Fibroblast of skin of right biceps (primary cell): Measurements from ENCODE around the gene EGLN2.
A peak's percentile ranks its signal among the peaks of the same experiment; 100 is the strongest.
"Not testable (repeated sequence)": the region's sequence is repeated elsewhere in the genome, so short reads cannot be mapped to it uniquely, and the experiment has no call there.

Source experiments
- DNase-seq: peaks from one replicate; pipeline ENCODE4 v3.0.0-alpha.2; 2013

EGLN2 gene

GRCh38 chr19:40819479-40820234 lies 20.7 kb downstream of the EGLN2 start:
- not testable (repeated sequence) for DNase-seq

DNA sequence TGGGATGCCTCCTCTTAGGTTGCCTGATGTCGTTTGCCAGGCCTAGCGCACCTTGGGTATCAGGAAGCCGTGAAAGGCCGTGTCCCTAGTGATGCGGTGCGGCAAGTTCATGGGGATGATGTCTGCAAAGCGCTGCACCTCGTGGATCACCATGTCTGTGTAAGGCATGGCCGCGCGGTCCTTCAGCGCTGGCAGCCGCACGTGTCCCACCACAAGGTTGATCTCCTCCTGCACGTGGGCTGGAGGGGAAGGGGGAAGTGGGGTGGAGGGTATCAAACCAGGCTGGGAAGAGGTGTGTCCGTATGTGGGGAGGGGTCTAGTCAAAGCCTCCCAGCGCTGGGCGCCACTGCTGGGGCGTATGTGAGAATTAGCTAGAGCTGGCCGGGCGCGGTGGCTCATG lies 23.2 kb downstream of the EGLN2 start:
- no peak for DNase-seq

GRCh38 chr19:40822704-40823553 lies 23.9 kb downstream of the EGLN2 start:
- peak; percentile 39 for DNase-seq

DNA sequence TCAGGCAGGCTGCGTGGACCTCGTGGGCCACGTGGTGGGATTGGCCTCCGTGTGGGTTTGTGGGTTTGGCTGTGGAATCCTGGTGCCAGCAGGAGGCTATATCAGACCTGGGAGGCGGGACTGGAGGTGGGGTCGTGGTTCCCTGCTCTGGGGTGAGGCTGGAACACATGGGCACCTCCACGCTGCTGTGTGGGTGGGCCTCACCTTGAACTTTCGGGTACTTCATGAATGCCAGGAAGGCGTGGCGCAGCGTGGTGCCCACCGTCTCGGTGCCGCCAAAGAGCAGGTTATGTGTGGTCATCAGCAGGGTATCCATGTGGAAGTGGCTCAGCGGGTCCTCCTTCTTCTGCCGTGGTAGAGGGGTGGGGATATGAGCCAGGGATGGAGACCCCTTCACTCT lies 25.9 kb downstream of the EGLN2 start:
- DNase-seq, result not testable (repeated sequence)

DNA sequence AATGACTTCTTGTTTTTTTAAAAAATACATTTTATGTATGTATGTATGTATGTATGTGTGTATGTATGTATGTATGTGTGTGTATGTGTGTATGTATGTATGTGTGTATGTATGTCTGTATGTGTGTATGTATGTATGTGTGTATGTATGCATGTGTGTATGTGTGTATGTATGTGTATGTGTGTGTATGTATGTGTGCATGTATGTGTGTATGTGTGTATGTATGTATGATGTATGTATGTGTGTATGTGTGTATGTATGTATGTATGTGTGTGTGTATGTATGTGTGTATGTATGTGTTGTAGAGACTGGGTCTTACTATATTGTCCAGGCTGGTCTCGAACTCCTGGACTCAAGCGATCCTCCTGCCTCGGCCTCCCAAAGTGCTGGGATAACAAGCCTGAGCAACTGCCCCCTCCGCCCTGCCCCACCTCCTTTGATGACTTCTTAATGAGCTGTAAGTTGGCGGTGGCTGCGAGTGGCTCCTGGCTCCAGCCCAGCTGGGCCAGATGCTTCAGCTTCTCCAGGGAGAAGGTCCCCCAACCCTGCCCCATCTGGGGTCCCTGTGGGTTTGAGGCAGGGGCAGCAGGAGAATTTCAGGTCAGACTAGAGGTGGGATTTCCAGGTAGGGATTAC lies 26.6 kb downstream of the EGLN2 start:
- DNase-seq, result not testable (repeated sequence)

- not testable (repeated sequence) for DNase-seq
Observed at GRCh38 chr19:40826312-40826698, 27.3 kb downstream of the EGLN2 start.

- not testable (repeated sequence) for DNase-seq
Observed at GRCh38 chr19:40826699-40827385, 27.9 kb downstream of the EGLN2 start.

DNA sequence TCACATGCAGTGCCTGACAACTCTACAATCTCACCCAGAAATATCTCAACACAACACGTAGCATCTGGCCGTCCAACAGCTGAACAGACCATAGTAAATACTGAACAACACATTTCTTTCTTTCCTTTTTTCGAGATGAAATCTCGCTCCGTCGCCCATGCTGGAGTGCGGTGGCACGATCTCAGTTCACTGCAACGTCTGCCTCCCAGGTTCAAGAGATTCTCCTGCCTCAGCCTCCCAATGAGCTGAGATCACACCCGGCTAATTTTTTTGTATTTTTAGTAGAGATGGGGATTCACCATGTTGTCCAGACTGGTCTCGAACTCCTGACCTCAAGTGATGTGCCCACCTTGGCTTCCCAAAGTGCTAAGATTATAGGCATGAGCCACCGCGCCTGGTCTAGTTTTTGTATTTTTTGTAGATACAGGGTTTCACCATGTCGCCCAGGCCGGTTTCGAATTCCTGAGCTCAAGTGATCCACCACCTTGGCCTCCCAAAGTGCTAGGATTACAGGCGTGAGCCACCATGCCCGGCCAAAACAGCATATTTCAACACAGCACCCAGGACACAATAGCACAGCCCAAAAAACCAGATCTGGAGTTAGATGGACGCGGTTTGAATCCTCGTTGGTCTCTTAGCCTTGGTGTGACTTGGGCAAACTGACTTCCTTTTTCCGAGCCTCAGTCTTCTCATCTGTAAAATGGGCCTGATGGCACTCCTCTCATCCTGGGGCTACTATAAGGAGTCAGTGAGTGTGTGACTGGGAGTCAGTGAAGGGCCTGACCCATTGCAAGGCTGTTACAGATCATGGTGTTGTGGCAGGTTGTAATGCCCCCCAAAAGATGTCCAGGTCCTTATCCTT lies 28.6 kb downstream of the EGLN2 start:
- no peak for DNase-seq

DNA sequence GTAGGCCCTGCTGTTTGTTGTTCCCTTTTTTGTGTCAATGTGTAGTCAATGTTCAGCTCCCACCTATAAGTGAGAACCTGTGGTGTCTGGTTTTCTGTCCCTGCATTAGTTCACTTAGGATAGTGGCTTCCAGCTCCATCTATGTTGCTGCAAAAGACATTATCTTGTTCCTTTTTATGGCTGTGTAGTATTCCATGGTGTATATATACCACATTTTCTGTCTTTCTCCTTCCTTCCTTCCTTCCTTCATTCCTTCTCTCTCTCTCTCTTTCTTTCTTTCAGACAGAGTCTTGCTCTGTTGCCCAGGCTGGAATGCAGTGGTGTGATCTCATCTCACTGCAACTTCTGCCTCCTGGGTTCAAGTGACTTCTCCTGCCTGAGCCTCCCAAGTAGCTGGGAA lies 30.2 kb downstream of the EGLN2 start:
- no peak for DNase-seq

DNA sequence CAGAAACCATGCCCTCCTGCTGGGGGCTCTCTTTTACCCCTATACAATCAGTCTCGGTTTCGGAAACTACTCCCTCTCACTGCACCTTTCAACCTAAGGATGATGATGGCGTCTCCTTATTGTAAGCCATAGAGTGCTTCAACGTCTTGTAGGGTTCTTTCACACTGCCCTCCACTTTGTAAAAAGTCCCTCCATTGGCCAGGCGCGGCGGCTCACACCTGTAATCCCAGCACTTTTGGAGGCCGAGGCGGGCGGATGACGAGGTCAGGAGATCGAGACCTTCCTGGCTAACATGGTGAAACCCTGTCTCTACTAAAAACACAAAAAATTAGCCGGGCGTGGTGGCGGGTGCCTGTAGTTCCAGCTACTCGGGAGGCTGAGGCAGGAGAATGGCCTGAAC lies 31.8 kb downstream of the EGLN2 start:
- DNase-seq, result not testable (repeated sequence)

DNA sequence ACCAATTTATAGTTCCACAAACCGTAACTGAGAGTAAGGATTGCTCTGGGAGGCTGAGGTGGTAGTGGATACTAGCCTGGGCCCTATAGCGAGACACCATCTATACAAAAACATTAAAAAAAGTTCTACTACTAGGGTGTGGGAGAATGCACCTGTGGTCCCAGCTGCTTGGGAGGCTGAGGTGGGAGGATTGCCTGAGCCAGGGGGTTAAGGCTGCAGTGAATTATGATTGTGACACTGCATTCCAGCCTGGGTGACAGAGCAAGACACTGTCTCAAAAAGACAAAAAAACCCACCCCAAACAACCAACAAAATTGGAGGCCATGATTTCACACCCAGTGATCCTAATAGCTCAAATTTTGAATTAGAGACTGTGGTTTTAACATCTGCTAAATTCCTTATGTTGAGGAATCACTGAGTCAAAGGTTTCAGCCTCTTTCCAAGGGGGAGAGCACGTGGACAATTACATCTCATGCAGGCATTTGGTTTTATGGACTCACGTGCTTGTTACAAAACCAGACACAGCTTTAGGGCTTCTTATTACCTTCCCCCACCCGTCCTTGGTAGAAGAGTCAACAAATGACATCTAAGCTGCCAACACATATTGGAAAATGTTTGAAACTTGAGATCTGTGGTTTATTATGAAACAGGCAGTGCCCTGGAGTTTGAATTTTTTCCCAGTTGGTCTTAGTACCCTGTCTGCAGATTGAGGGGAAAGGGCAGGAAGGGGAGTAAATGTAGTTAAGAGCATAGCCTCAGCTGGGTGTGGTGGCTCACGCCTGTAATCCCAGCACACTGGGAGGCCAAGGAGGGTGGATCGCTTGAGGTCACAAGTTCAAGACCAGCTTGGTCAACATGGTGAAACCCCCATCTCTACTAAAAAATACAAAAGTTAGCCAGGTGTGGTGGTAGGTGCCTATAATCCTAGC lies 32.8 kb downstream of the EGLN2 start:
- peak; percentile 93 for DNase-seq

DNA sequence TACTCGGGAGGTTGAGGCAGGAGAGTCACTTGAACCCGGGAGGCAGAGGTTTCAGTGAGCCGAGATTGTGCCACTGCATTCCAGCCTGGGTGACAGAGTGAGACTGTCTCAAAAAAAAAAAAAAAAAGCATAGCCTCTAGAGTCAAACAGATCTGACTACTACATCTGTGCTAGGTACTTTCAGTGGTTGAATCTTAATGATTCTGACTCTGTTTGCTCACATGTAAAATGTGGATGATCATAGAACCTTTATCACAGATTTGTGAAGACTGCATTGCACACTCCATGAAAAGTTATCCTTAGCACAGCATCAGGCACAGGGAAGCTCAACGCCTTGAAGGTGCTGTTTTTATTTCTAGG lies 33.4 kb downstream of the EGLN2 start:
- not testable (repeated sequence) for DNase-seq

DNA sequence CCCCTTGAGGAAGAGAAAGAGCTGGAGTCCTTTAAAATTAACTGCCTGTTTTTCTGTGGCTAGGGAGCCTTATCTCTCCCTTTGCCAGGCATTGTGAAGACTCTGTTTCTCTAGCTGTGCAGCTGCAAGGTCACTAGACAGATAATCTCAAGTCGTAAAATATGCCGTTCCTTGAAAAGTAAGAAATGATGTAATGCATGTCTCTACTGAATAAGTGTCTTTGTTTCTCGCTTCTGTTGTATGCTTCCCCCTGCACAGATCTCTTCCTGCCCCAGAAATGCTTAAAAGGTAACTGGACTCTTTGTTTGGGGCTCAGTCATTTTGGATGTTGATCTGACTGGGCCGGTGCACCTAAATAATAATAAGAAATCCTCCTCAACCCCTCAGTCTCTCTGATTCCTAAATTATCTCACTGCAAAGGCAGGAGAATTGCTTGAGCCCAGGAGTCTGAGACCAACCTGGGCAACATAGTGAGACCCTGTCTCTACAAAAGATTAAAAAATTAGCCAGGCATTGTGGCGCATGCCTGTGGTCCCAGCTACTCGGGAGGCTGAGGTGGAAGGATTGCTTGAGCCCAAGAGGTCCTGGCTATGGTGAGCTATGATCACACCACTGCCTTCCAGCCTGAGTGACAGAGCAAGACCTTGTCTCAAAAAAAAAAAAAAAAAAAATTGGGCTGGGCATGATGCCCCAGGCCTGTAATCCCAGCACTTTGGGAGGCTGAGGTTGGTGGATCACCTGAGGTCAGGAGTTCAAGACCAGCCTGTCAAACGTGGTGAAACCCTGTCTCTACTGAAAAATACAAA lies 34.9 kb downstream of the EGLN2 start:
- DNase-seq, result not testable (repeated sequence)

DNA sequence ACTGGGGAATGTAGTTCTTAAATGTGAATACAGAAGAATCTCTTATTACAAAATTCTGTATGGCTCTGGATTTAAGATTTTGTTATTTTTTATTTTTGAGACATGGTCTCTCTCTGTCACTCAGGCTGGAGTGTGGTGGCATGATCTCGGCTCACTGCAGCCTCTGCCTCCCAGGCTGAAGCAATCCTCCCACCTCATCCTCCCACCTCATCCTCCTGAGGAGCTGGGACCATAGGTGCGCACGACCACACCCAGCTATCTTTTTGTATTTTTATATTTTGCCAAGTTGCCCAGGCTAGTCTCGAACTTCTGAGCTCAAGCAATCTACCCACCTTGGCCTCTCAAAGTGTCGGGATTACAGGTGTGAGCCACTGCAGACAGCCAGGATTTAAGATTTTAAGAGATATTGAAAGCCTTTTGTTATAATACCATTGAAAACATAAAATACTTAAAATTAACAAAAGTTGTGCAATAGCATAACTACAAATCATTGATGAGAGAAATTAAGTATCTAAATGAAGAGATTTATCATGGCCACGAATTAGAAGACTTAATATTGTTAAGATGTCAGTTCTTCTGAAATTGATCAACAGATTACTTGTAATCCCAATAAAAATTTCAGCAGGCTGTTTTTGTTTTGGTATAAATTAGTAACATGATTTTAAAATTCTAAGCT lies 37.9 kb downstream of the EGLN2 start:
- no peak for DNase-seq

DNA sequence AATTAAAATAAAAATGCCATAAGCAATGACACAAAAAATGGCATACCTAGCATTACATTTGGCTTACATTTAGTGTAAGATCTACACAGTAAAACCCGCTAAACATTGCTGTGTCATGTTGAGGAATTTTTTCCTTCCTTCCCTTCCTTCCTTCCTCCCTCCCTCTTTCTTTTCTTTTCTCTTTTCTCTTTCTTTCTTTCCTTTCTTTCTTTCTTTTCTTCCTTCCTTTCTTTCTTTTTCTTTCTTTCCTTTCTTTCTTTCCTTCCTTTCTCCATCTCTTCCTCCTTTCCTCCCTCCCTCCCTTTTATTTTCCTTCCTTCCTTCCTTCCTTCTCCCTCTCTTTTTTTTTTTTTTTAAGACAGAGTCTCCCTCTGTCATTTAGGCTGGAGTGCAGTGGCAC lies 39.5 kb downstream of the EGLN2 start:
- DNase-seq, result not testable (repeated sequence)

DNA sequence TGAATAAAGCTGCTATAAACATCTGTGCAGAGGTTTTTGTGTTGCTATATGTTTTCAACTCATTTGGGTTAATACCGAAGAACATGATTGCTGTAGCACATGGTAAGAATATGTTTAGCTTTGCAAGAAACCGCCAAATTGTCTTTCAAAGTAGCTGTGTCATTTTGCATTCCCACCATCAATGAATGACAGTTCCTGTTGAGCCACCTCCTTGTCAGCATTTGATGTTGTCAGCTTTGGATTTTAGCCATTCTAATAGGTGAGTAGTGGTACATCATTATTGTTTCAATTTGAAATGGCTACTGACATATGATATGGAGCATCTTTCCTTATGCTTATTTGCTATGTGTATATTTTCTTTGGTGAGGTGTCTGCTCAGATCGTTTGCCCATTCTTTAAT lies 43.0 kb downstream of the EGLN2 start:
- DNase-seq, result not testable (repeated sequence)

GRCh38 chr19:40842997-40843652 lies 44.1 kb downstream of the EGLN2 start:
- not testable (repeated sequence) for DNase-seq

DNA sequence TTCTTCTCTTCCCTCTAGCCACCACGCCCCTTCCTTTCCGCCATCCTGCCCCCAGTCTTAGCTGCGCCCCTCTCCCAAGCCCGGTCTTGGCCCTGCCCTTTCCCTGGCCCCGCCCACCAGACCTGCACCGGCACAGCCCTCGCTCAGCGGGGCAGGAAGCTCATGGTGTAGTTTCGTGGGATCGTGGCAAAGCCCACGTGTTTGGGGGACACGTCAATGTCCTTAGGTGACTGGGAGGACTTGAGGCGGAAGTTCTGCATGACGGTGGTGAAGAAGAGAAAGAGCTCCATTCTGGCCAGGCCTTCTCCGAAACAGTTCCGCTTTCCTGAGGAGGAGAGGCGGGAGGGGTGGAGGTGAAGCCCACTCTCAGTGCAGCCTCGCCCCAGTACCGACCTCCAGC lies 44.7 kb downstream of the EGLN2 start:
- not testable (repeated sequence) for DNase-seq

DNA sequence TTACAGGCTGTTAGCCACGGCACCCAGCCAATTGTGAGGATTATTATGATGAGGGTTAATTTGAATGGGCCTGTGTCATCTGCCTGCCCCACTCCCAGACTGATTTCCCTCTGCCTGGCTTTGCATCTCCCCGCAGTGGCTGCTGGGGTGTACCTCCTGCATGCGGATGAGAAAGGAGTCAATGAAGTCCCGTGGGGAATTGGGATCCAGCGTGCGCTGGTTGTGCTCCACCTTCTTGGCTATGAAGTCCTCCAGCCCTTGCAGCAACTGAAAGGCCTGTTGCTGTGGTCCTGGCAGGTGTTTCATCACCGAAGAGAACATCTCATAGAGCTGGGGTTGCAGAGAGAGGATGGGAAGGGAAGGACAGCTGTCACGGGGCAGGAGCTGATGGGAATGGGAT lies 47.7 kb downstream of the EGLN2 start:
- DNase-seq, result not testable (repeated sequence)
